HuH-7 (cell line): ENCODE results near the gene TLR10.

ENCODE experiments used
- DNase-seq: peaks from one replicate; pipeline ENCODE4 v3.0.0; 2011; ENCODE audit warnings: low spot score

Gene TLR10

GRCh38 chr4:38728631-38729141 is 54.1 kb downstream of the TLR10 start:
- DNase-seq = peak; percentile 25

- no peak for DNase-seq
Measured at GRCh38 chr4:38724475-38724808, 58.3 kb downstream of the TLR10 start.

GRCh38 chr4:38723726-38724474 is 58.9 kb downstream of the TLR10 start:
- DNase-seq = peak; percentile 10

- no peak for DNase-seq
Measured at GRCh38 chr4:38723114-38723513, 59.7 kb downstream of the TLR10 start.
